ENCODE data around the gene SHBG. TPM values are rescaled to one million over a fixed set of nuclear protein-coding genes. Genes with fewer than 3 reads are reported as not detected.
"Not testable (repeated sequence)": the region's sequence is repeated elsewhere in the genome, so short reads cannot be mapped to it uniquely, and the experiment has no call there.

Gene SHBG
- total RNA-seq, 4 donors from 2014 or later: 2.1 to 38.0 (median 16.3) TPM

DNA sequence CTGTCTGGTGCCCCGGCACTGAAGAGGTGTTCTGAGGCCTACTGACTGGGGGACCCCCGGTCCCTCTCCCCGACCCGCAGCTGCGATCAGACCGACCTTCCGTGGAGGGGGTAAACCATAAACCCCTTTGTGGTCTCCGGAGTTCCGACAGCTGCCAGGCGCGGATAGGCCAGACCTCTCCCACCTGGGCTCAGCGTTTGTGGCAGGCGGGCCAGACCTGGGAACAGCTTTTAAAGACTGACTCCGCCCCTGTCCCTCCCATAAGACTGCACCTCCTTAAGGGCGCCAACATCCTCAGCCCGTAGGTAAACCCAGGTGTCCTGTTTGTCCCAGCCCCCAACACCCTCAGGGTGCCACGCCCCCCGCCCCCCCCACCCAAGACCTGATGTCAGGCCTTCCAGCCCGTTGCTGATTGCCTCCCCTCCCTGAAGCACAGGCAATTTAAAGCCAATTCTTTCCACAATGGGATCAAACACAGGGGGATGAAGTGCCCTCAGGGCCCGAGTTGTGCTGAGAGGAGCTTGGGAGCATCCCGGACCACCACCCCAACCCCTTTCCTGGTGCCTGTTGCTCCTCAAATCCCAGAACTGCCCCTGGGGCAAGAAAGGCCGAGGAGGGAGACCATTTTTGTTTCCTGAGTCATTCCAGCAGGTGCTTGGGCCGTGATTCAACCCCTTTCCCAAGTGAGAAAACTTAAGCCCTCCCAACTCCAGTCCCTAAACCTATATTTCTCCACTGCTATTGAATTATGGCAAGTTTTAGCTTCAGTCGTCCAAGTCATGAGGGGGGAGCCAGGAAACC is 39.8 kb upstream of the SHBG start, which contains the start of gene SOX15:
Gene SOX15, minus strand, starts transcription at position 204 of the 801 bp plus-strand sequence. CDS start 418 bp downstream, outside the sequence.
- H3K9me3 ChIP-seq: no peaks in the 10 kb centered on the region
- DNase-seq: no peak
- H3K4me3 ChIP-seq: peak within 1 kb of the TSS in 3 of 4 donors; percentile 4 to 47 (median 38)
- no peak for TF ChIP-seq POLR2A (IDR thresholded peaks at IDR 0.05)
- TF ChIP-seq, protein P1, sequence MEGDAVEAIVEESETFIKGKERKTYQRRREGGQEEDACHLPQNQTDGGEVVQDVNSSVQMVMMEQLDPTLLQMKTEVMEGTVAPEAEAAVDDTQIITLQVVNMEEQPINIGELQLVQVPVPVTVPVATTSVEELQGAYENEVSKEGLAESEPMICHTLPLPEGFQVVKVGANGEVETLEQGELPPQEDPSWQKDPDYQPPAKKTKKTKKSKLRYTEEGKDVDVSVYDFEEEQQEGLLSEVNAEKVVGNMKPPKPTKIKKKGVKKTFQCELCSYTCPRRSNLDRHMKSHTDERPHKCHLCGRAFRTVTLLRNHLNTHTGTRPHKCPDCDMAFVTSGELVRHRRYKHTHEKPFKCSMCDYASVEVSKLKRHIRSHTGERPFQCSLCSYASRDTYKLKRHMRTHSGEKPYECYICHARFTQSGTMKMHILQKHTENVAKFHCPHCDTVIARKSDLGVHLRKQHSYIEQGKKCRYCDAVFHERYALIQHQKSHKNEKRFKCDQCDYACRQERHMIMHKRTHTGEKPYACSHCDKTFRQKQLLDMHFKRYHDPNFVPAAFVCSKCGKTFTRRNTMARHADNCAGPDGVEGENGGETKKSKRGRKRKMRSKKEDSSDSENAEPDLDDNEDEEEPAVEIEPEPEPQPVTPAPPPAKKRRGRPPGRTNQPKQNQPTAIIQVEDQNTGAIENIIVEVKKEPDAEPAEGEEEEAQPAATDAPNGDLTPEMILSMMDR (IDR thresholded peaks at IDR 0.05): no peak
- no peaks in the 10 kb centered on the region for H3K27me3 ChIP-seq
- H3K36me3 ChIP-seq: peaks cover 0 to 55% (median 0%) of the 10 kb centered on the region in 3 donors
- H3K4me1 ChIP-seq: peaks cover 0 to 11% (median 1%) of the 10 kb centered on the region in 4 donors
- peak within 1 kb of the TSS in 3 of 4 donors; percentile 17 to 49 (median 42) for H3K27ac ChIP-seq

DNA sequence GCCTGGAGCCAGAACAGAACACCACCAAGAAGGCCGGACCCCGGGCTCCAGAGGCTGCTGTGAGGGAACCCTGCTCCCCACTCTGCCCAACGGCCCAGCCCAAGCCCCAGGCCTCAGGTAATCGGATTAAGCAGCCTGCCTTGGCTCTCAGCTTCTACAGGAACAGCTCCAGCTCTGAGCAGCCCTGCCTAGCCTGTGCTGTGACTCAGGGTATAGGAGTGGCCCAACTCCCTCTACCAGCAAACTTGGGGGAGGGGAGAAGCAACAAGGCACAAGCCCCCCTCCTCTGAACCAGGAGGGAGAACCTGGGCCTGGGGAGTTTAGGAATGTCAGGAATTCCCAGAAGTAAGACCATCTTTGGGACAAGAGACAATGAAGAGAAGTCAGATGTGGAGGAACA is 39.2 kb upstream of the SHBG start:
- peaks cover 0 to 9% (median 1%) of the 10 kb centered on the region in 4 donors for H3K4me1 ChIP-seq
- H3K4me3 ChIP-seq: no peak overlapping the region
- TF ChIP-seq, protein P1 (IDR thresholded peaks at IDR 0.05): no peak
- TF ChIP-seq POLR2A (IDR thresholded peaks at IDR 0.05): no peak
- H3K27me3 ChIP-seq: no peaks in the 10 kb centered on the region
- H3K9me3 ChIP-seq: no peaks in the 10 kb centered on the region
- DNase-seq: no peak
- H3K27ac ChIP-seq: no peak overlapping the region
- peaks cover 0 to 62% (median 0%) of the 10 kb centered on the region in 3 donors for H3K36me3 ChIP-seq

DNA sequence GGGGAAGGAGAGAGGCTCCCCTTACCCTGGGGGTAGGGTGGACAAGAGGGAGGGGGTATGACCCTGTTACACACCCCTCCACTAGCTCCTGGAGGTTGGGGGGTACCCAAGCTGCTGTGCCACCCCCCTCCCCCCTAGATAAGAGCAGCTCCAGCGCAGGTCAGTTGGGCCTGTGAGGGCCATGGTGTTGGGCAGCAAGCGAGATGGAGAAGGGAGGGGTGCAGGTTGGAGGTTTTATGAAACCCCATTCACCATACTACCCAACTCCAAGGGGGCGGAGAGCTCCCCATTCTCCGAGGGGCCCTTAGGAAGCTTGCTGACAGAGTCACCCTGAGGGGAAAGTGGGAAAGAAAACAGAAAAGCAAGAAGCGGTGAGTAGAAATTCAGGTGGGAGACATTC is 38.3 kb upstream of the SHBG start:
- H3K9me3 ChIP-seq: no peaks in the 10 kb centered on the region

DNA sequence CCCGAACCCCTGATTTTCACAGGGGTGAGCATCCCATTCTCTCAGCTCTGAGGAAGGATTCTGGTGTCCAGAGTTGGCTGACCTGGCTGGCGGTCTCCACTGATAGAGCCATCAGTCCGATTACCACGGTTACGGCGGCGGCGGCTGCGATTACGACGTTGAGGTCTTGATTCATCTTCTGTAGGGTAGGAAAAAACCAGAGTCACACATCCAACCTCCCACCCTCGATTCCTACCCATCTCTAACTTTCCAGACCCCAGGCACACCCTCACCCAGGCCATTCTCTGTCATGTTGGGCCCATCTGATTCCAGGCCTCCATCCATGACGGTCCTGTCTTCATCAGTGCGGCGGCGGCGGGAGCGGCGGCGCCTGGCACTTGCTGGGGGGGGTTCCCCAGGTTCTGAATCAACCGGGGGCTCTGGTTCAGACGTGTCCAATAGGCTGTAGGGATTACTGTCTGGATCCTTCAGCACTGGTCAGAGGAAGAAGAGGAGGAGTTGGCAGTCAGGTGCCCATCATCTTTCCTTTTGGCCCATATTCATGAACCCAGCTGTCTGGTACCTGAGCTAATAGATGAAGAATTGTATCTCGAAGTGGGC is 37.4 kb upstream of the SHBG start:
- DNase-seq: no peak
- TF ChIP-seq POLR2A (IDR thresholded peaks at IDR 0.05): no peak
- TF ChIP-seq, protein P1 (IDR thresholded peaks at IDR 0.05): no peak
- no peak overlapping the region for H3K4me3 ChIP-seq
- no peaks in the 10 kb centered on the region for H3K27me3 ChIP-seq
- H3K27ac ChIP-seq: no peak overlapping the region
- H3K9me3 ChIP-seq: no peaks in the 10 kb centered on the region
- peaks cover 0 to 74% (median 0%) of the 10 kb centered on the region in 3 donors for H3K36me3 ChIP-seq
- H3K4me1 ChIP-seq: peaks cover 0 to 16% (median 1%) of the 10 kb centered on the region in 4 donors

More for the DNA sequence above, 38.3 kb upstream of the SHBG start:
- Histone ChIP-seq H3K4me3 (no peak overlapping the region), H3K27me3 (no peaks in the 10 kb centered on the region), H3K27ac (no peak overlapping the region), H3K36me3 (peaks cover 0 to 70% (median 0%) of the 10 kb centered on the region in 3 donors), H3K4me1 (peaks cover 0 to 9% (median 1%) of the 10 kb centered on the region in 4 donors)
- TF ChIP-seq POLR2A (IDR thresholded peaks at IDR 0.05): no peak
- TF ChIP-seq, protein P1 (IDR thresholded peaks at IDR 0.05): no peak
- no peak for DNase-seq

DNA sequence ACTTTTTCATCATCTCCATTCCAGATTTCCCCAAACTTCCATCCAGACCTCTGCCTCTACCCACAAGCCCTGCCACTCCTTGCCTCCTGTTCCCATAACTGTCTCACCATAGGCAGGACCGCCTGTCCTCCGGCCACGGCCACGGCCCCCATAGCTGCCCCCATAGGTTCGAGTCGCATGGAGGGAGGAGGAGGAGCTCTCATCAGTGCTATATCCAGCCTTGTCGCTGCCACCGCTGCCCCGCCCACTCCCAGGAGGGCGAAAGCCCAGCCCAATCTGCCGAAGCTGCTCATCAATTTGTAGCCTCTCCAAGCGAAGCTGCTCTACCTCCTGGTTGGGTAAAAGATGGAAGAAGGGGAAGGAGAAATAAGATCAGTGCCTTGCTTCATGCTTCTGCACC is 36.6 kb upstream of the SHBG start:
- DNase-seq: no peak
- no peak overlapping the region for H3K27ac ChIP-seq
- H3K27me3 ChIP-seq: no peaks in the 10 kb centered on the region
- H3K9me3 ChIP-seq: no peaks in the 10 kb centered on the region
- peaks cover 0 to 16% (median 1%) of the 10 kb centered on the region in 4 donors for H3K4me1 ChIP-seq
- TF ChIP-seq, protein P1 (IDR thresholded peaks at IDR 0.05): no peak
- no peak for TF ChIP-seq POLR2A (IDR thresholded peaks at IDR 0.05)
- H3K4me3 ChIP-seq: no peak overlapping the region
- H3K36me3 ChIP-seq: peaks cover 0 to 71% (median 0%) of the 10 kb centered on the region in 3 donors

DNA sequence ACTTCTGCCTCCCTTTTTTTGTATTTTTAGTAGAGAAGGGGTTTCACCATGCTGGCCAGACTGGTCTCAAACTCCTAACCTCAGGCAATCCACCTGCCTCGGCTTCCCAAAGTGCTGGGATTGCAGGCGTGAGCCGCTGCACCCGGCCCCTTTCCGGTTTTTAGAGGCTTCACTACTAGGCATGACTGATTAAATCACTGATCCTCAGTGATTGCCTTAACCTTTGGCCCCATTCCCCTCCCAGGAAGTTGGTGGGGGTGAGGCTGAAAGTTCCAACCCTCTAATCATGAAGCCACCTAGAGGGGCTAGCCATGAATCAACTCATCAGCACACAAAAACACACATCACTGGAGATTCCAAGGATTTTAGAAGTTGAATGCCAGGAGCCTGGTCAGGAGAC is 32.4 kb upstream of the SHBG start:
- H3K4me1 ChIP-seq, H3K4me3 ChIP-seq, H3K27me3 ChIP-seq, H3K27ac ChIP-seq, DNase-seq, H3K9me3 ChIP-seq: not testable (repeated sequence)
- peaks cover 0 to 96% (median 0%) of the 10 kb centered on the region in 3 donors for H3K36me3 ChIP-seq

Measured in Peyer's patch (tissue), 4 donors.